Measurements from ENCODE around the gene ARL6IP6. TPM values are rescaled to one million over a fixed set of nuclear protein-coding genes. Genes with fewer than 3 reads are reported as not detected.

The ARL6IP6 gene
- total and polyA plus RNA-seq, 10 of the 15 experiments (the other 5 are each of a cell fraction or from before 2014, with no cell fraction given) = 15.8 to 87.3 (median 28.4) TPM

GRCh38 chr2:152717228-152718075, 968 bp upstream of the ARL6IP6 start, which contains the start of gene PRPF40A (continued):
- TF ChIP-seq MLLT1 (IDR thresholded peaks at IDR 0.05) (no peak; the same call in 1 of the 2 replicates), BCL3 (IDR thresholded peaks at IDR 0.05; ENCODE audit: borderline replicate concordance, insufficient read depth, low read depth, low read length, poor library complexity, severe bottlenecking) (peak; percentile 30), ZNF687 (IDR thresholded peaks at IDR 0.05) (0 out of 2 replicates have a peak, but pooled peaks have one; percentile 36), NFIC (IDR thresholded peaks at IDR 0.05; ENCODE audit: low read depth, low read length) (no peak), PML (IDR thresholded peaks at IDR 0.05; ENCODE audit: low read length) (peak; percentile 83; the same call in 1 of the 2 replicates), NFXL1 (IDR thresholded peaks at IDR 0.05; ENCODE audit: borderline replicate concordance) (no peak), CEBPB (IDR thresholded peaks at IDR 0.05; ENCODE audit: borderline replicate concordance in 1 of 2, low read depth in 2 of 2, low read length in 2 of 2) (no peak), CBX5 (IDR thresholded peaks at IDR 0.05; ENCODE audit: low read depth) (0 out of 2 replicates have a peak, but pooled peaks have one; percentile 35), CHD2 (IDR thresholded peaks at IDR 0.05; ENCODE audit: borderline replicate concordance, low read depth, low read length) (peak; percentile 95), CEBPZ (IDR thresholded peaks at IDR 0.05; ENCODE audit: low read depth, low read length) (0 out of 2 replicates have a peak, but pooled peaks have one; percentile 33), STAT3 (IDR thresholded peaks at IDR 0.05; ENCODE audit: low read depth, low read length) (no peak), ZNF384 (IDR thresholded peaks at IDR 0.05; ENCODE audit: borderline replicate concordance, low read depth, low read length) (no peak), ZNF217 (IDR thresholded peaks at IDR 0.05) (no peak), HCFC1 (IDR thresholded peaks at IDR 0.05; ENCODE audit: low read length) (peak; percentile 66), TCF7 (IDR thresholded peaks at IDR 0.05; ENCODE audit: borderline replicate concordance) (no peak), ATF2 (IDR thresholded peaks at IDR 0.05; ENCODE audit: low read length) (no peak)
